CMK (cell line): ENCODE measurements around the gene FASTKD3.

Experiments used
- DNase-seq: peaks from one replicate; pipeline ENCODE4 v3.0.0-alpha.2; 2010; ENCODE audit warnings: low read depth

The FASTKD3 gene

GRCh38 chr5:7881091-7881490, 12.3 kb upstream of the FASTKD3 start:
- DNase-seq = no peak

- DNase-seq = no peak
These were observed 9.6 kb upstream of the FASTKD3 start for GRCh38 chr5:7878381-7878873.

- no peak for DNase-seq
These were observed 9.0 kb upstream of the FASTKD3 start for GRCh38 chr5:7877851-7878250.

GRCh38 chr5:7876867-7877266, 8.0 kb upstream of the FASTKD3 start:
- DNase-seq = no peak

- DNase-seq = no peak
These were observed 6.3 kb upstream of the FASTKD3 start for GRCh38 chr5:7875151-7875550.

GRCh38 chr5:7874639-7875038, 5.8 kb upstream of the FASTKD3 start:
- no peak for DNase-seq

- no peak for DNase-seq
These were observed 4.4 kb upstream of the FASTKD3 start for GRCh38 chr5:7873216-7873615.

- DNase-seq = no peak
These were observed 3.8 kb upstream of the FASTKD3 start for GRCh38 chr5:7872517-7873130.

GRCh38 chr5:7871653-7872052, 2.8 kb upstream of the FASTKD3 start:
- DNase-seq = no peak

GRCh38 chr5:7869474-7870136, 774 bp upstream of the FASTKD3 start:
- no peak for DNase-seq

- DNase-seq = no peak
These were observed 431 bp downstream of the FASTKD3 start for GRCh38 chr5:7868427-7868772.

- DNase-seq = no peak
These were observed 1.6 kb downstream of the FASTKD3 start for GRCh38 chr5:7867260-7867659.

GRCh38 chr5:7866196-7866595, 2.6 kb downstream of the FASTKD3 start:
- DNase-seq = no peak

GRCh38 chr5:7857926-7858632, 10.8 kb downstream of the FASTKD3 start:
- no peak for DNase-seq

GRCh38 chr5:7857361-7857760, 11.5 kb downstream of the FASTKD3 start:
- DNase-seq = no peak

GRCh38 chr5:7856855-7857254, 12.0 kb downstream of the FASTKD3 start:
- no peak for DNase-seq

- DNase-seq = no peak
These were observed 13.2 kb downstream of the FASTKD3 start for GRCh38 chr5:7855611-7856010.

- no peak for DNase-seq
These were observed 15.8 kb downstream of the FASTKD3 start for GRCh38 chr5:7852988-7853387.

- no peak for DNase-seq
These were observed 16.3 kb downstream of the FASTKD3 start for GRCh38 chr5:7852542-7852941.

GRCh38 chr5:7851617-7852289, 17.1 kb downstream of the FASTKD3 start:
- DNase-seq = no peak

- DNase-seq = no peak
These were observed 17.6 kb downstream of the FASTKD3 start for GRCh38 chr5:7851240-7851592.

GRCh38 chr5:7850395-7851239, 18.2 kb downstream of the FASTKD3 start, which contains the start of gene CFAP90:
TSS of gene CFAP90 (minus strand) at chr5:7851133. CDS start at chr5:7851021, 112 bp downstream.
- DNase-seq = no peak
